NB4 (cell line): ENCODE results near the gene FOXP1.

ENCODE experiments used
- POLR2A ChIP-seq: IDR thresholded peaks from 2 replicates; pipeline ENCODE4 v1.6.1; 2011; ENCODE audit warnings: mild to moderate bottlenecking; ENCODE audit not compliant: insufficient read length; ENCODE audit errors: extremely low read depth
- TF ChIP-seq, protein P1 (sequence below): IDR thresholded peaks from one replicate; pipeline ENCODE4 v1.5.1; 2012; ENCODE audit warnings: low read depth, low read length

DNA sequence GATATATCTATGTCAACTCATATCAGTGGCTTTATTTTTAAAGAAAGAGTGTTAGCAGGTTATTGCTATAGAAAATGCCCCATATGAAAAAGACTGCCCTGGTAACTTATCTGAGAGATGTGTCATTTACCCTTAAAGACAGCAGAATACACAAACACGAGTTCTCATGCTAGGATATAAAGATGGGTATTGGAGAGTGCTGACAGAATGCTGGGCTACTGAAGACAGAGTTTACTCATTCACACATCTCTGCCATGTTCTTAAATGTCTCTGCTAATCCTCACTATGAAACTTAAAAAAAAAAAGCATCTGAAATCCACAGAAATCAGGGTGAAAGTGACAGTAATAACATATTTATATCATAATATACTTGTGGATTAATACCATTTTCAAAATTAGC, 126.7 kb downstream of the FOXP1 start:
- TF ChIP-seq, protein P1, sequence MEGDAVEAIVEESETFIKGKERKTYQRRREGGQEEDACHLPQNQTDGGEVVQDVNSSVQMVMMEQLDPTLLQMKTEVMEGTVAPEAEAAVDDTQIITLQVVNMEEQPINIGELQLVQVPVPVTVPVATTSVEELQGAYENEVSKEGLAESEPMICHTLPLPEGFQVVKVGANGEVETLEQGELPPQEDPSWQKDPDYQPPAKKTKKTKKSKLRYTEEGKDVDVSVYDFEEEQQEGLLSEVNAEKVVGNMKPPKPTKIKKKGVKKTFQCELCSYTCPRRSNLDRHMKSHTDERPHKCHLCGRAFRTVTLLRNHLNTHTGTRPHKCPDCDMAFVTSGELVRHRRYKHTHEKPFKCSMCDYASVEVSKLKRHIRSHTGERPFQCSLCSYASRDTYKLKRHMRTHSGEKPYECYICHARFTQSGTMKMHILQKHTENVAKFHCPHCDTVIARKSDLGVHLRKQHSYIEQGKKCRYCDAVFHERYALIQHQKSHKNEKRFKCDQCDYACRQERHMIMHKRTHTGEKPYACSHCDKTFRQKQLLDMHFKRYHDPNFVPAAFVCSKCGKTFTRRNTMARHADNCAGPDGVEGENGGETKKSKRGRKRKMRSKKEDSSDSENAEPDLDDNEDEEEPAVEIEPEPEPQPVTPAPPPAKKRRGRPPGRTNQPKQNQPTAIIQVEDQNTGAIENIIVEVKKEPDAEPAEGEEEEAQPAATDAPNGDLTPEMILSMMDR = no peak
- no peak for TF ChIP-seq POLR2A
